Measurements from ENCODE around the gene FBRS. TPM values are rescaled to one million over a fixed set of nuclear protein-coding genes. Genes with fewer than 3 reads are reported as not detected.

The FBRS gene
- total RNA-seq, 1 donor from 2014 or later: 91.1 TPM

DNA sequence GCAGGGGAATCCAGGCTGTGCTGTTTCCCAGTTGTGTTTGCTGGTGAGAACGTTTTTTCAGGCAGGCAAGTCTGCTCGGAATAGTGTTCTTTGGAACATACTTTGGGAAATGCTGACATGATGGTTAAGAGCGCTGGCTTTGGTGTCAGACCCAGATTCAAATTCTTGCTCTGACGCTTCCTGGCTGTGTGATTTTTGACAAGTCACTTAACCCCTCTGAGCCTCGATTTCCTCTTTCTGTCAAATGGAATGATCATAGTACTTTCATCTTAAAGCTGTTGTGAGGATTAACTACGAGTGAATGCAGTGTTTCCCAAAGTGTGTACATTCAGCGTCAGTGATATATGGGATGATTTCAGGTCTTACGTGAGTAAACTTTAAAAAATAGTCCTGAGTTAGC, 4.8 kb downstream of the FBRS start:
- peak overlapping the region; percentile 19 for H3K27ac Mint-ChIP-seq
- DNase-seq (ENCODE audit: low spot score, unreplicated experiment): no peak
- no peaks in the 10 kb centered on the region for H3K27me3 Mint-ChIP-seq
- H3K4me3 Mint-ChIP-seq (ENCODE audit: low read depth): no peak overlapping the region
- TF ChIP-seq, protein P1, sequence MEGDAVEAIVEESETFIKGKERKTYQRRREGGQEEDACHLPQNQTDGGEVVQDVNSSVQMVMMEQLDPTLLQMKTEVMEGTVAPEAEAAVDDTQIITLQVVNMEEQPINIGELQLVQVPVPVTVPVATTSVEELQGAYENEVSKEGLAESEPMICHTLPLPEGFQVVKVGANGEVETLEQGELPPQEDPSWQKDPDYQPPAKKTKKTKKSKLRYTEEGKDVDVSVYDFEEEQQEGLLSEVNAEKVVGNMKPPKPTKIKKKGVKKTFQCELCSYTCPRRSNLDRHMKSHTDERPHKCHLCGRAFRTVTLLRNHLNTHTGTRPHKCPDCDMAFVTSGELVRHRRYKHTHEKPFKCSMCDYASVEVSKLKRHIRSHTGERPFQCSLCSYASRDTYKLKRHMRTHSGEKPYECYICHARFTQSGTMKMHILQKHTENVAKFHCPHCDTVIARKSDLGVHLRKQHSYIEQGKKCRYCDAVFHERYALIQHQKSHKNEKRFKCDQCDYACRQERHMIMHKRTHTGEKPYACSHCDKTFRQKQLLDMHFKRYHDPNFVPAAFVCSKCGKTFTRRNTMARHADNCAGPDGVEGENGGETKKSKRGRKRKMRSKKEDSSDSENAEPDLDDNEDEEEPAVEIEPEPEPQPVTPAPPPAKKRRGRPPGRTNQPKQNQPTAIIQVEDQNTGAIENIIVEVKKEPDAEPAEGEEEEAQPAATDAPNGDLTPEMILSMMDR (IDR thresholded peaks at IDR 0.05; ENCODE audit: unreplicated experiment): no peak
- peaks cover 10% of the 10 kb centered on the region for H3K4me1 Mint-ChIP-seq (ENCODE audit: low read depth)
- H3K36me3 Mint-ChIP-seq (ENCODE audit: insufficient read depth): peaks cover 23% of the 10 kb centered on the region
- H3K9me3 Mint-ChIP-seq (ENCODE audit: low read depth): no peaks in the 10 kb centered on the region

DNA sequence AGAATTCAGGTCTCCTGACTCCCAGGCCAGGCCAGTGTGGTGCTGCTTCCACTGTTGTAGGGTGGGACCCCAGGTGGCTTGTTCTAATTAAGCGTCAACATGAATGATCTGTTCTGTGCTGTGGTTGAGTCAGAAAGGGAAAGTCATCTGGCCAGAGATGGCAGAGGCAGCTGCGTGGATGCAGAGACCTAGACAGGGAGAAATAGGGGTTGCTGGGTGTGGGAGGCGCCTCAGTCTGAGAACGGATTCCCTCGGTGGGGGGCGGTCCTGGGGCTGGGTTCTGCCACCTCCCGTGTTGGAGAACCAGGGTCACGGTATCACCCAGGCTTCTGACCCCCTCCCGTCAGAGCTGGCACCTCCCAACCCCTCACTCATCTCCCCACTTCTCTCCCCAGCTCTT, 5.6 kb downstream of the FBRS start:
- H3K4me1 Mint-ChIP-seq (ENCODE audit: low read depth): peaks cover 10% of the 10 kb centered on the region
- H3K27ac Mint-ChIP-seq: peak overlapping the region; percentile 34
- H3K36me3 Mint-ChIP-seq (ENCODE audit: insufficient read depth): peaks cover 26% of the 10 kb centered on the region
- H3K9me3 Mint-ChIP-seq (ENCODE audit: low read depth): no peaks in the 10 kb centered on the region
- no peak overlapping the region for H3K4me3 Mint-ChIP-seq (ENCODE audit: low read depth)
- TF ChIP-seq, protein P1 (IDR thresholded peaks at IDR 0.05; ENCODE audit: unreplicated experiment): no peak
- H3K27me3 Mint-ChIP-seq: no peaks in the 10 kb centered on the region
- no peak for DNase-seq (ENCODE audit: low spot score, unreplicated experiment)

GRCh38 chr16:30664616-30665109, 6.4 kb downstream of the FBRS start:
- peaks cover 10% of the 10 kb centered on the region for H3K4me1 Mint-ChIP-seq (ENCODE audit: low read depth)
- H3K4me3 Mint-ChIP-seq (ENCODE audit: low read depth): no peak overlapping the region
- H3K9me3 Mint-ChIP-seq (ENCODE audit: low read depth): no peaks in the 10 kb centered on the region
- H3K27me3 Mint-ChIP-seq: no peaks in the 10 kb centered on the region
- no peak overlapping the region for H3K27ac Mint-ChIP-seq
- TF ChIP-seq, protein P1 (IDR thresholded peaks at IDR 0.05; ENCODE audit: unreplicated experiment): no peak
- H3K36me3 Mint-ChIP-seq (ENCODE audit: insufficient read depth): peaks cover 26% of the 10 kb centered on the region
- no peak for DNase-seq (ENCODE audit: low spot score, unreplicated experiment)

DNA sequence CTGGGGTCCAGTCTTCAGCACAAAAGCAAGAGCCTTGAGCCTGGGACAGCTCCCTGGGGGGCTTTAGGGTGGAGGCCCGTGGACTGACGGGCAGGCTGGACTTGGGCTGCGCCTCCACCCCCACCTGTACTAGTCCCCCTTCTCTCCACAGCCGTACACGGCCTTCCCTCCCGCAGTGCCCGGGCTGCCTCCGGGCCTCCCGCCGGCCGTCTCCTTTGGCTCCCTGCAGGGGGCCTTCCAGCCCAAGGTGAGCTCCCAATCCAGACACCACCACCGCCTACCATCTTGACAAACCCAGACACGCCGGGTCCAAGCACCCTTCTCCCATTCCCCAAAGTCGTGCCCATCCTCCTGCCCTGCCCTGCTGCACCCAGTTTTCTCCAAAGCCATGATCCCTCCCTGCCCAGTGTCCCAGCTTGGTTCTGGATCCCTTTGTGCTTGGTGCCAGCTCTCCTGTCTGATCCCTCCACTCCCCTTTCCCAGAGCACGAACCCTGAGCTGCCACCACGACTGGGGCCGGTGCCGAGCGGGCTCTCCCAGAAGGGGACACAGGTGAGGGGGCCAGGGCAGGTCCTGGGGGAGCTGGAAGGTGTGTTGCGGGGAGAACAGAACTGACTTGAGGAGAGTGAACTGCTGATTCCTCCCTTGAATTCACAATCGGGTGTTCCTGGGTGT, 7.1 kb downstream of the FBRS start:
- Mint-ChIP-seq H3K4me1 (ENCODE audit: low read depth) (peaks cover 10% of the 10 kb centered on the region), H3K27ac (no peak overlapping the region), H3K9me3 (ENCODE audit: low read depth) (no peaks in the 10 kb centered on the region), H3K36me3 (ENCODE audit: insufficient read depth) (peaks cover 26% of the 10 kb centered on the region), H3K4me3 (ENCODE audit: low read depth) (no peak overlapping the region), H3K27me3 (no peaks in the 10 kb centered on the region)
- DNase-seq (ENCODE audit: low spot score, unreplicated experiment): no peak
- TF ChIP-seq, protein P1 (IDR thresholded peaks at IDR 0.05; ENCODE audit: unreplicated experiment): no peak

- Mint-ChIP-seq H3K27ac (no peak overlapping the region), H3K27me3 (no peaks in the 10 kb centered on the region), H3K36me3 (ENCODE audit: insufficient read depth) (peaks cover 22% of the 10 kb centered on the region), H3K4me1 (ENCODE audit: low read depth) (peaks cover 5% of the 10 kb centered on the region), H3K4me3 (ENCODE audit: low read depth) (no peak overlapping the region), H3K9me3 (ENCODE audit: low read depth) (no peaks in the 10 kb centered on the region)
- TF ChIP-seq, protein P1 (IDR thresholded peaks at IDR 0.05; ENCODE audit: unreplicated experiment): no peak
- no peak for DNase-seq (ENCODE audit: low spot score, unreplicated experiment)
Observed at GRCh38 chr16:30665830-30666190, 7.6 kb downstream of the FBRS start.

Measured in progenitor cell of endocrine pancreas (in vitro differentiated cells).